Peyer's patch (tissue), 4 donors: ENCODE results near the gene KAZN. TPM values are rescaled to one million over a fixed set of nuclear protein-coding genes. Genes with fewer than 3 reads are reported as not detected.

ENCODE experiments used
- DNase-seq, 3 donors: peaks; one replicate each; pipeline ENCODE4 v3.0.0-alpha.2; 2017 to 2019
- H3K27ac ChIP-seq, 4 donors: fragments of 200-600 bp; sonication (generic); one replicate each; pipeline ENCODE4 v1.5.1; 2016 to 2019
- H3K27me3 ChIP-seq, 2 donors: fragments of 200-600 bp; sonication (generic); one replicate each; pipeline ENCODE4 v1.5.1; 2019
- H3K36me3 ChIP-seq, 3 donors: fragments of 200-600 bp; sonication (generic); one replicate each; pipeline ENCODE4 v1.5.1; 2016 to 2019
- H3K4me1 ChIP-seq, 4 donors: fragments of 200-600 bp; sonication (generic); one replicate each; pipeline ENCODE4 v1.5.1; 2016 to 2019
- H3K4me3 ChIP-seq, 4 donors: fragments of 200-600 bp; sonication (generic); 1 replicate in 3 of 4; 2 replicates in 1 of 4; pipeline ENCODE4 v1.5.1; 2016 to 2019; ENCODE audit warnings: mild to moderate bottlenecking in 1 of 4
- H3K9me3 ChIP-seq, 4 donors: fragments of 200-600 bp; sonication (generic); one replicate each; pipeline ENCODE4 v1.5.1; 2016 to 2019; ENCODE audit warnings: mild to moderate bottlenecking in 1 of 4
- POLR2A ChIP-seq, 2 donors: fragments of 450-650 bp; IDR thresholded peaks; one replicate each; pipeline ENCODE4 v1.5.1; 2017; ENCODE audit warnings: antibody characterized with exemption in 2 of 2, mild to moderate bottlenecking in 2 of 2, moderate library complexity in 2 of 2
- total RNA-seq, 4 donors: library from RNA; depleted of rRNA; stranded (reverse); fragments of >200 nt; gene quantifications; one replicate each; pipeline ENCODE4 v1.1.0, GENCODE V29; 2016
- TF ChIP-seq, protein P1 (sequence below), 6 experiments: fragments of 450-650 bp in 4 of 6; fragments of 200-600 bp in 2 of 6; sonication (generic) in 1 of 6; IDR thresholded peaks; one replicate each; pipeline ENCODE4 v1.5.1; 2017 to 2019; ENCODE audit warnings: antibody characterized with exemption in 6 of 6, mild to moderate bottlenecking in 3 of 6, moderate library complexity in 1 of 6

KAZN gene
- total RNA-seq, 4 donors from 2014 or later = 14.9 to 25.5 (median 21.7) TPM

DNA sequence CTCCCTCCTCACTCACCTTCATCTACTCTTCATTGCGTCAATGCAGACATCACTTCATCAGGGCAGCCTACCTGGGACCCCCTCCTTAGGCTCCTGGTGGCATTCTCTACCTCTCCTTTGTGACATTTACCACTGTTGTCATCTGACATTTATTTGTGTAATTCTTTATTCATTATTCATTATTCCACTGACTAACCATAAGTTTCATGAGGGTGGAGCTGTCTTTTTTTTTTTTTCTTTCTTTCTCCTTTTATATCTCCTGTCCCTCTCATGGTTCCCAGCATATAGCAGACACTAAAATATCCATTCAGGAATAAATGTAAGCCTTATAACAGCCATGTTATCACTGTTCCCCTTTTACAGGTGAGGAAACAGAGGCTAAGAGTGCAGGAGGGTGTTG, 126.8 kb downstream of the KAZN start:
- no peaks in the 10 kb centered on the region for H3K4me1 ChIP-seq
- H3K27ac ChIP-seq = no peak overlapping the region
- no peak for DNase-seq
- no peaks in the 10 kb centered on the region for H3K36me3 ChIP-seq
- TF ChIP-seq POLR2A (IDR thresholded peaks at IDR 0.05) = no peak
- TF ChIP-seq, protein P1, sequence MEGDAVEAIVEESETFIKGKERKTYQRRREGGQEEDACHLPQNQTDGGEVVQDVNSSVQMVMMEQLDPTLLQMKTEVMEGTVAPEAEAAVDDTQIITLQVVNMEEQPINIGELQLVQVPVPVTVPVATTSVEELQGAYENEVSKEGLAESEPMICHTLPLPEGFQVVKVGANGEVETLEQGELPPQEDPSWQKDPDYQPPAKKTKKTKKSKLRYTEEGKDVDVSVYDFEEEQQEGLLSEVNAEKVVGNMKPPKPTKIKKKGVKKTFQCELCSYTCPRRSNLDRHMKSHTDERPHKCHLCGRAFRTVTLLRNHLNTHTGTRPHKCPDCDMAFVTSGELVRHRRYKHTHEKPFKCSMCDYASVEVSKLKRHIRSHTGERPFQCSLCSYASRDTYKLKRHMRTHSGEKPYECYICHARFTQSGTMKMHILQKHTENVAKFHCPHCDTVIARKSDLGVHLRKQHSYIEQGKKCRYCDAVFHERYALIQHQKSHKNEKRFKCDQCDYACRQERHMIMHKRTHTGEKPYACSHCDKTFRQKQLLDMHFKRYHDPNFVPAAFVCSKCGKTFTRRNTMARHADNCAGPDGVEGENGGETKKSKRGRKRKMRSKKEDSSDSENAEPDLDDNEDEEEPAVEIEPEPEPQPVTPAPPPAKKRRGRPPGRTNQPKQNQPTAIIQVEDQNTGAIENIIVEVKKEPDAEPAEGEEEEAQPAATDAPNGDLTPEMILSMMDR (IDR thresholded peaks at IDR 0.05) = no peak
- H3K27me3 ChIP-seq = no peaks in the 10 kb centered on the region
- H3K4me3 ChIP-seq = no peak overlapping the region
- no peaks in the 10 kb centered on the region for H3K9me3 ChIP-seq

DNA sequence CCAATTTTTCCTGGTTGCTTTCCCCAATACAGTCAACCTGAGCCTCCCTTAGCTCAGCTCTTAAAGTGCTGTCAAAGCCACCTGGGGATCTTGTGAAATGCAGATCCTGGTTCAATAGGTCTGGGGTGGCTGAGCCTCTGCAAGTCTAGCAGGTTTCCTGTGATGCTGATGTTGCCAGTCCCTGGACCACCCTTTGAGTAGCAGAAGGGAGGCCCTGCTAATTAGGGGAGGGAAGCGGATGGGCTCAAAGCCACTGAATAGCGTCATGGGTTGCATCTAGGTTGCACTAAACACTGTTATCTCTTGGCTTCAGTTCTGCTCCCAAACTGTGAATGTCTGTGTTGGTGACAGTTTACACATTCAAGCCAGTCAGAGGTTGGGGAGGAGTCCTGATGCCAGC, 127.2 kb downstream of the KAZN start:
- Histone ChIP-seq H3K27me3 (no peaks in the 10 kb centered on the region), H3K4me3 (no peak overlapping the region), H3K27ac (no peak overlapping the region), H3K36me3 (no peaks in the 10 kb centered on the region), H3K4me1 (no peaks in the 10 kb centered on the region), H3K9me3 (no peaks in the 10 kb centered on the region)
- TF ChIP-seq, protein P1 (IDR thresholded peaks at IDR 0.05) = no peak
- no peak for TF ChIP-seq POLR2A (IDR thresholded peaks at IDR 0.05)
- no peak for DNase-seq

DNA sequence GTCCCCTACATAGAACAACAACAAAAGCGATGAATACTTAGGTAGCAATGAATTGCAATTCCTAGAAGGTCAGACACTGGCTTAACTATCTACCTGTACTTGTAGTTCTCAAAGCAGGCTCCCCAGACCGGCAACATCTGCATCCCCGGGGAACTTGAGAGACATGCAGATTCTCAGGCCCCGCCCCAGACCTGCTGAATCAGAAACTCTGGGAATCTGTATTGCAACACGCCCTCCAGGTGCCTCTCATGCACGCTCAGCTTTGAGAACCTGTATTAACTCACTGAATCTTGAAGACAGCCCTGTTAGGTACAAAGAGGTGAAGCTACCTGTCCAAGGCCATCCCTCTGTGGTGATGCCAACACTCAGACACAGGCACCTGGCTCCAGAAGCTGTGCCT, 128.1 kb downstream of the KAZN start:
- H3K27me3 ChIP-seq = no peaks in the 10 kb centered on the region
- H3K36me3 ChIP-seq = no peaks in the 10 kb centered on the region
- TF ChIP-seq, protein P1 (IDR thresholded peaks at IDR 0.05) = no peak
- no peak for TF ChIP-seq POLR2A (IDR thresholded peaks at IDR 0.05)
- H3K9me3 ChIP-seq = no peaks in the 10 kb centered on the region
- H3K4me3 ChIP-seq = no peak overlapping the region
- no peaks in the 10 kb centered on the region for H3K4me1 ChIP-seq
- no peak for DNase-seq
- no peak overlapping the region for H3K27ac ChIP-seq

DNA sequence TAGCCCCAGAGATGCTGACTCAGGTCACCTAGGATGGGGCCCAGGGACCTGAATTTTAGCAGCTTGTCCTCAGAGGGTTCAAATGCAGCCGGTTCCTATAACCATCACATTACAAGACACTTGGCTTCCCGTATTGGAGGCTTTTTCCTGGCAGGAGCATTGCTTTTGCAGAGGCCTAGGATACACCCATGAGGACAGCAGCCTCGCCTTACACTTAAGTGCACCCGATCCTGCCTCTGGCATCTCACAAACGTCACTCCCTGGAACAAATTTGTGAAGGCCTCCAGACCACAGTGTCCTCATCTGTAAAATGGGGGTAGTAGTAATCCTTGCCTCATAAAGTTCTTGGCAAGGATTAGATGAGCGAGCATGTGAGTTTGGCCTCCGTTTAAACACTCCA, 130.0 kb downstream of the KAZN start:
- no peak for DNase-seq
- Histone ChIP-seq H3K4me3 (no peak overlapping the region), H3K9me3 (no peaks in the 10 kb centered on the region), H3K4me1 (no peaks in the 10 kb centered on the region), H3K27me3 (no peaks in the 10 kb centered on the region), H3K36me3 (no peaks in the 10 kb centered on the region), H3K27ac (no peak overlapping the region)
- no peak for TF ChIP-seq POLR2A (IDR thresholded peaks at IDR 0.05)
- TF ChIP-seq, protein P1 (IDR thresholded peaks at IDR 0.05) = no peak

DNA sequence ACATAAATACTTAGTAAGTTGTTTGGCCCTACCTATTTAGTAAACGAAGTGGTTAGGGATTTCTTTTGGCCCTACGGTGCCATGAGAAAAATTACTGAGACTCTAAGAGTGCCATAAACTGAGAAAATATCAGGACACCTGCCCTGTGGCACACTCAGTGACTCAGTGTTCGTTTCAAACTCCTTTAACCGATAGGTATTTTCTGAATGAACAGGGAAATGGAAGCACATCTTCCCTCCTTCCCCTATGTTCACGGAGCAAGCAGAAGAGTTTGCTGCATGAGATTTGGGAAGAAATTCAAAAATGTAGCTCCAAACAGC, 134.2 kb downstream of the KAZN start:
- Histone ChIP-seq H3K9me3 (no peaks in the 10 kb centered on the region), H3K27me3 (no peaks in the 10 kb centered on the region), H3K36me3 (no peaks in the 10 kb centered on the region), H3K27ac (no peak overlapping the region), H3K4me1 (no peaks in the 10 kb centered on the region), H3K4me3 (no peak overlapping the region)
- no peak for DNase-seq
- TF ChIP-seq, protein P1 (IDR thresholded peaks at IDR 0.05) = no peak
- TF ChIP-seq POLR2A (IDR thresholded peaks at IDR 0.05) = no peak

DNA sequence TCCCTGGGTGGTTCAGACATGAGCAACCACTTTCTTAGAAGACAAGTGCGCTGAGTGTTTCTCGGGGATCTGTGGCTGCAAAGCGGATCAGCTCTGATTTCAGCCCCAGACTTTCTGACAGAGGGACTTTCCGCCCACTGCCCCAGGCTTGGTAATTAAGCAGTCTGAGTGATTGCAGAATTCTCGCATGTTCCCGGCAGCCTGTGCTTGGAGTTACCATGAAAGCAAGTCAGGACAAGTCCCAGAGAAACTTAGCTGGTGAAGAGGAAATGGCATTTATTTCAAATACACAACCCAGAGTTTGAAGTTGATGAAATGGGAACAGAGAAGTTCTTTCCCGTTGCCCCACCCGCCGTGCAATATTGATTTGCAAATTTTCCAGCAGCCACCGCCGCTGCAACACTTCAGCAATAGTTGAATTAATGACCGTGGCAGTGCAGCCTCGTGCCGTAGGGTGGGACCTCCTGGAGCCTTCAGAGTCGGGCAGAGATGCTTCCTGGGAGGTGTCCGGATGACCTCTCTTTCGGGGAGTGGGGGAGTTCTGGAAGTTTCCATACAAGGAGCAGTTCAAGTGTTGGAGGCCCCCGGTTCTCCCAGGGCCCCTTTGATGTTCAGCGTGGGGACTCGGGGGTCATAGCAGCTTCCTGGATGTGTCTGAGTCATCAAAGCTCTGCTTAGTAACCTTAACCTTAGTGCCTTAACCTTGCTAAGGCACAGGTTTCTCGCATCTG, 134.7 kb downstream of the KAZN start:
- H3K9me3 ChIP-seq = no peaks in the 10 kb centered on the region
- no peaks in the 10 kb centered on the region for H3K36me3 ChIP-seq
- no peak overlapping the region for H3K4me3 ChIP-seq
- H3K27me3 ChIP-seq = no peaks in the 10 kb centered on the region
- TF ChIP-seq POLR2A (IDR thresholded peaks at IDR 0.05) = no peak
- TF ChIP-seq, protein P1 (IDR thresholded peaks at IDR 0.05) = no peak
- no peak for DNase-seq
- no peak overlapping the region for H3K27ac ChIP-seq
- H3K4me1 ChIP-seq = no peaks in the 10 kb centered on the region
